ENCODE measurements around the gene RPH3AL.

The RPH3AL gene

GRCh38 chr17:305090-305976, 47.3 kb downstream of the RPH3AL start:
- H3K27ac ChIP-seq = no peak overlapping the region
- no peak for TF ChIP-seq CTCF (conservative IDR thresholded peaks at IDR 0.05)

- H3K27ac ChIP-seq = no peak overlapping the region
- TF ChIP-seq CTCF (conservative IDR thresholded peaks at IDR 0.05) = no peak
These were observed 48.1 kb downstream of the RPH3AL start for GRCh38 chr17:304461-304860.

DNA sequence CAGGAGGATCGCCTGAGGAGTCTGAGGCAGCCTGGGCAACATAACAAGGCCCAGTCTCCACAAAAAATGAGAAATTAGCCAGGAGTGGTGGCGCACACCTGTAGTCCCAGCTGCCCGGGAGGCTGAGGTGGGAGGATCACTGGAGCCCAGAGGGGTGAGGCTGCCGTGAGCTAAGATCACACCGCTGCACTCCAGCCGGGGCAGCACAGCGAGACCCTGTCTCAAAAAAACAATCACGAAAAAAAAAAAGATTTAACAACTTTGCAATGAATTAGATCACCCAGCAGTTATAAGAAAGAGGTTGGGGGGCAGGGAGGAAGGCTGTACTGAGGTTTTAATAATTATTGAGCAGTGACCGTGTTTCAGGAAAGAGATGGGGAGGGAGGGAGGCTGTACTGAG, 49.4 kb downstream of the RPH3AL start:
- TF ChIP-seq CTCF (conservative IDR thresholded peaks at IDR 0.05) = no peak
- no peak overlapping the region for H3K27ac ChIP-seq

- H3K27ac ChIP-seq = no peak overlapping the region
- no peak for TF ChIP-seq CTCF (conservative IDR thresholded peaks at IDR 0.05)
These were observed 50.3 kb downstream of the RPH3AL start for GRCh38 chr17:302300-302698.

GRCh38 chr17:301681-302299, 50.8 kb downstream of the RPH3AL start:
- TF ChIP-seq CTCF (conservative IDR thresholded peaks at IDR 0.05) = no peak
- H3K27ac ChIP-seq = no peak overlapping the region

GRCh38 chr17:300881-301280, 51.7 kb downstream of the RPH3AL start:
- no peak overlapping the region for H3K27ac ChIP-seq
- TF ChIP-seq CTCF (conservative IDR thresholded peaks at IDR 0.05) = no peak

GRCh38 chr17:299546-299945, 53.1 kb downstream of the RPH3AL start:
- no peak overlapping the region for H3K27ac ChIP-seq
- TF ChIP-seq CTCF (conservative IDR thresholded peaks at IDR 0.05) = no peak

Data from VCaP (cell line).